Tibial artery (tissue), 4 donors: ENCODE measurements around the gene ATP6V0E1.
"Not testable (repeated sequence)": the region's sequence is repeated elsewhere in the genome, so short reads cannot be mapped to it uniquely, and the experiment has no call there.

Experiments
- DNase-seq, 2 donors: peaks; one replicate each; pipeline ENCODE4 v3.0.0-alpha.2; 2019
- H3K27ac ChIP-seq, 2 donors: fragments of 200-600 bp; sonication (generic) in 1 of 2; 1 replicate in 1 of 2; 2 replicates in 1 of 2; pipeline ENCODE4 v1.5.1; 2018 to 2019; ENCODE audit warnings: mild to moderate bottlenecking in 1 of 2
- H3K27me3 ChIP-seq, 2 donors: fragments of 200-600 bp; sonication (generic) in 1 of 2; one replicate each; pipeline versions ENCODE4 v1.5.1 to v1.6.0; 2016 to 2019
- H3K36me3 ChIP-seq, 3 donors: fragments of 200-600 bp; sonication (generic) in 2 of 3; one replicate each; pipeline ENCODE4 v1.5.1; 2016 to 2019; ENCODE audit warnings: mild to moderate bottlenecking in 2 of 3
- H3K4me1 ChIP-seq, 4 donors: fragments of 200-600 bp; sonication (generic) in 2 of 4; 1 replicate in 3 of 4; 2 replicates in 1 of 4; pipeline ENCODE4 v1.5.1; 2016 to 2019
- H3K4me3 ChIP-seq, 2 donors: fragments of 200-600 bp; sonication (generic) in 1 of 2; 1 replicate in 1 of 2; 2 replicates in 1 of 2; pipeline ENCODE4 v1.5.1; 2018 to 2019; ENCODE audit warnings: mild to moderate bottlenecking in 2 of 2
- H3K9me3 ChIP-seq, 3 donors: fragments of 200-600 bp; sonication (generic) in 1 of 3; one replicate each; pipeline ENCODE4 v1.5.1; 2016 to 2019
- intact Hi-C: fragments of 100-400 bp; cut with DNase I; formaldehyde crosslinking; loops from one replicate; pipeline ENCODE4 v1.15.0; 2023; ENCODE audit warnings: low total_unique reads
- TF ChIP-seq, protein P1 (sequence below), 2 experiments: fragments of 200-600 bp in 1 of 2; fragments of 450-650 bp in 1 of 2; IDR thresholded peaks; one replicate each; pipeline ENCODE4 v1.5.1; 2017 to 2019; ENCODE audit warnings: antibody characterized with exemption in 2 of 2, mild to moderate bottlenecking in 1 of 2, moderate library complexity in 1 of 2

ATP6V0E1 gene

DNA sequence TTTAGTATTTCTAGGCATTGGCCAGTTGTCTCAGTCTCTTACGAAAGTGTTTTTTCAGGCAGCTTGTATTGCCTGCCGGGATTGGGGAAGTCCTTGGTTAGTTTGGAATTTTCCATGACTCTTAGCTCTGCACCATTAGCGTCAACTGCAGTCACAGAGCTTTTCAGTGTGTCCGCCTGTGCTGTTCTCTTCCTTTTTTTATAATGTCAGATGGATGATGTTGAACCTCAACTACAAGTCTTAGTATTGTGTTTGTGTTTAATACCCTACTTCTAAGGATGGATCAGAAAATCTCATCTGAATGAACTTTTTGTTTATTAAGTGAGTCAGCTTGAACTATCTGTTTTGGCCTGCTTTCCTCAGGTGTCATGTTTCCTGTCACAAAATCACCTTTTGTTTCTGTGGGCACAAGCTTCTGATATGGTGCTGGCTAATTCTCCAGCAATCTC lies 33.1 kb downstream of the ATP6V0E1 start:
- intact Hi-C loops: no loop called here
- H3K4me3 ChIP-seq: peak overlapping the region in 1 of 2 donors; percentile 12
- DNase-seq: peak in 1 of 2 donors; percentile 62
- TF ChIP-seq, protein P1, sequence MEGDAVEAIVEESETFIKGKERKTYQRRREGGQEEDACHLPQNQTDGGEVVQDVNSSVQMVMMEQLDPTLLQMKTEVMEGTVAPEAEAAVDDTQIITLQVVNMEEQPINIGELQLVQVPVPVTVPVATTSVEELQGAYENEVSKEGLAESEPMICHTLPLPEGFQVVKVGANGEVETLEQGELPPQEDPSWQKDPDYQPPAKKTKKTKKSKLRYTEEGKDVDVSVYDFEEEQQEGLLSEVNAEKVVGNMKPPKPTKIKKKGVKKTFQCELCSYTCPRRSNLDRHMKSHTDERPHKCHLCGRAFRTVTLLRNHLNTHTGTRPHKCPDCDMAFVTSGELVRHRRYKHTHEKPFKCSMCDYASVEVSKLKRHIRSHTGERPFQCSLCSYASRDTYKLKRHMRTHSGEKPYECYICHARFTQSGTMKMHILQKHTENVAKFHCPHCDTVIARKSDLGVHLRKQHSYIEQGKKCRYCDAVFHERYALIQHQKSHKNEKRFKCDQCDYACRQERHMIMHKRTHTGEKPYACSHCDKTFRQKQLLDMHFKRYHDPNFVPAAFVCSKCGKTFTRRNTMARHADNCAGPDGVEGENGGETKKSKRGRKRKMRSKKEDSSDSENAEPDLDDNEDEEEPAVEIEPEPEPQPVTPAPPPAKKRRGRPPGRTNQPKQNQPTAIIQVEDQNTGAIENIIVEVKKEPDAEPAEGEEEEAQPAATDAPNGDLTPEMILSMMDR (IDR thresholded peaks at IDR 0.05): no peak
- no peaks in the 10 kb centered on the region for H3K27me3 ChIP-seq
- peaks cover 12 to 15% (median 14%) of the 10 kb centered on the region in 3 donors for H3K36me3 ChIP-seq
- H3K27ac ChIP-seq: peak overlapping the region; percentile 74 to 76
- no peaks in the 10 kb centered on the region for H3K9me3 ChIP-seq
- peaks cover 0 to 49% (median 25%) of the 10 kb centered on the region in 4 donors for H3K4me1 ChIP-seq

DNA sequence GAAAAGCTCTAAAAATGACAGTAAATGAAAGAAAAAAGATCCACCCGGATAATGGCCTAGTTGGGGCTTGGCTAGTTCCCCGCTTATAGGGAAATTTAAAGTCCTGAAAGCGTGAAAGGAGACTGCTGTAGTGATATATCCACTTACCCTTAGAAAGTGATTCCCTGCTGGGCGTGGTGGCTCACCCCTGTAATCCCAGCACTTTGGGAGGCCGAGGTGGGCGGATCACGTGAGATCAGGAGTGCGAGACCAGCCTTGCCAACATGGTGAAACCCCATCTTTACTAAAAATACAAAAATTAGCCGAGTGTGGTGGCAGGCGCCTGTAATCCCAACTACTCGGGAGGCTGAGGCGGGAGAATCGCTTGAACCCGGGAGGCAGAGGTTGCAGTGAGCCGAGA lies 33.5 kb downstream of the ATP6V0E1 start:
- peaks cover 0 to 44% (median 24%) of the 10 kb centered on the region in 4 donors for H3K4me1 ChIP-seq
- intact Hi-C loops, H3K4me3 ChIP-seq, H3K9me3 ChIP-seq, H3K27me3 ChIP-seq, DNase-seq: not testable (repeated sequence)
- peaks cover 13 to 19% (median 16%) of the 10 kb centered on the region in 3 donors for H3K36me3 ChIP-seq
- H3K27ac ChIP-seq: peak overlapping the region; percentile 74 to 76

DNA sequence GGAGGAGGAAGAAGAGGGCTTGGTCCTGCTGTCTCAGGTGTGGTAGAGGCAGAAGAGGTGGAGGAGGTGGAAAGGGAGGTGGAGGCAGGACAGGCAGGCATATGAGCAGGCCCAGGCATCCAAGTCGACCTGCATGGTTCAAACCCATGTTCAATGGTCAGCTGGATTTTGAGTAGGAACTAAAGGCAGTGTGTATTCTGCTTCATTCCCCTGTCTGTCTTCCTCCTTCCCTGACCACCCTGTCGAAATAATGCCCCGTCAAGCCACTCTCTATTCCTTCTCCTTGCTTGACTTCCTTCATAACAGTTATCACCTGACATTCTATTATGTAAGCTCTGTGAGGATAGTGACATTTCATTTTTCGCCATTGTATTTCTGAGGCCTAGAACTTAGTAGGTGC lies 34.8 kb downstream of the ATP6V0E1 start:
- intact Hi-C loops: no loop called here
- TF ChIP-seq, protein P1 (IDR thresholded peaks at IDR 0.05): no peak
- Histone ChIP-seq H3K36me3 (peaks cover 13 to 25% (median 21%) of the 10 kb centered on the region in 3 donors), H3K4me3 (no peak overlapping the region), H3K27me3 (no peaks in the 10 kb centered on the region), H3K4me1 (peaks cover 0 to 48% (median 25%) of the 10 kb centered on the region in 4 donors), H3K9me3 (no peaks in the 10 kb centered on the region), H3K27ac (no peak overlapping the region)
- DNase-seq: no peak

DNA sequence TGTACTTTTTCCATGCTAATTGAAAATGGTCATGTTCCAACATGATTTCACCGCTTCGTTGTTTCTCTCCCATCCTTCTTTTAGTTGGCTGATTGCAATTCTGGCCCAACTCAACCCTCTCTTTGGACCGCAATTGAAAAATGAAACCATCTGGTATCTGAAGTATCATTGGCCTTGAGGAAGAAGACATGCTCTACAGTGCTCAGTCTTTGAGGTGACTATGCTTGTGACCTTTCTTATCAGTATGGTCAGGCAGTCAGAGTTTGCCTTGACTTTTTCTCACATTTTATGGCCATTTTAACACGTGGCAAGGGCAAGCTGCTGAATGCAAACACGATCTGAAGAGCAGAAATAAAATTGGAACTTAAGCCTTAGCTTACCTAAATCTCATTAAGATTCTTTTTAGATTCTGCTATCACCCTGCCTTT lies 36.6 kb downstream of the ATP6V0E1 start:
- H3K9me3 ChIP-seq: no peaks in the 10 kb centered on the region
- H3K27me3 ChIP-seq: no peaks in the 10 kb centered on the region
- H3K27ac ChIP-seq: no peak overlapping the region
- TF ChIP-seq, protein P1 (IDR thresholded peaks at IDR 0.05): no peak
- DNase-seq: no peak
- peaks cover 0 to 41% (median 24%) of the 10 kb centered on the region in 4 donors for H3K4me1 ChIP-seq
- H3K36me3 ChIP-seq: peaks cover 13 to 25% (median 21%) of the 10 kb centered on the region in 3 donors
- intact Hi-C loops: no loop called here
- no peak overlapping the region for H3K4me3 ChIP-seq

DNA sequence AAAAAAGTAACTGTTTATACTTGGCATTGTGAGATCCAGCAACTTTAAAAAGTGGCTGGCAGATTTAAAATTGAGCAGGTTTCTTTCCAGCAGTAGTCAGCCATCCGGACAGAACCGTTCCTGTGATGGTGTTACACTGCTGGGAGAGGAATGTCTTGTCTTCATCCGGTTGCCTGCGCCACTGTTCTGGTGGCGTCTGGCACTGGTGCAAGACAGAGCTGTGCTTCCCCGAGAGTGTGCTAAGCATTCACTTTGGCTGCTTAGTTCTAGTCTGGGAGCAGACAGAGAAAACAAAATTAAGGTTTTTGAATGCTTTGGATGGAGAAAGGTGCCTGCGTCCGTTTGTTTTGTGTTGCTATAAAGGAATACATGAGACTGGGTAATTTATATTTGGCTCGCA lies 37.1 kb downstream of the ATP6V0E1 start:
- H3K36me3 ChIP-seq: peaks cover 13 to 25% (median 21%) of the 10 kb centered on the region in 3 donors
- H3K4me1 ChIP-seq: peaks cover 0 to 36% (median 19%) of the 10 kb centered on the region in 4 donors
- no peak for DNase-seq
- no peak overlapping the region for H3K27ac ChIP-seq
- TF ChIP-seq, protein P1 (IDR thresholded peaks at IDR 0.05): no peak
- no peaks in the 10 kb centered on the region for H3K27me3 ChIP-seq
- H3K9me3 ChIP-seq: no peaks in the 10 kb centered on the region
- intact Hi-C loops: no loop called here
- H3K4me3 ChIP-seq: no peak overlapping the region

DNA sequence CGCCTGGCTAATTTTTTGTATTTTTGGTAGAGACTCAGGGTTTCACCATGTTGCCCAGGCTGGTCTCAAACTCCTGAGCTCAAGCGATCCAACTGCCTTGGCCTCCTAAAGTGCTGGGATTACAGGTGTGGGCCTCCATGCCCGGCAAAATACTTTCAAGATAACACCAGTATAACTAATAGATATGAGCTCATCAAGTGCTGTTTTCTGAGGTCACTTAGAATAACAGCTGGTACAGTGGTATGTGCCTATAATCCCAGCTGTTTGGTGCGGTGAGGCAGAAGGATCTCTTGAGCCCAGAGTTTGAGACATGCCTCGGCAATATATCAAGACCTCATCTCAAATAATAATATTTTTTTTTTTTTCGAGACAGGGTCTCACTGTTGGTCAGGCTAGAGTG lies 42.1 kb downstream of the ATP6V0E1 start:
- intact Hi-C loops: no loop called here
- Histone ChIP-seq H3K36me3 (peaks cover 12 to 19% (median 16%) of the 10 kb centered on the region in 3 donors), H3K4me1 (peaks cover 0 to 41% (median 15%) of the 10 kb centered on the region in 4 donors), H3K27me3 (no peaks in the 10 kb centered on the region), H3K27ac (no peak overlapping the region), H3K4me3 (no peak overlapping the region), H3K9me3 (no peaks in the 10 kb centered on the region)
- DNase-seq: no peak
- TF ChIP-seq, protein P1 (IDR thresholded peaks at IDR 0.05): no peak
